Measurements from ENCODE around the gene TFB2M. TPM values are rescaled to one million over a fixed set of nuclear protein-coding genes. Genes with fewer than 3 reads are reported as not detected.
"Not testable (repeated sequence)": the region's sequence is repeated elsewhere in the genome, so short reads cannot be mapped to it uniquely, and the experiment has no call there.

TFB2M gene
- total RNA-seq, 1 donor from 2014 or later, result 16.0 TPM

GRCh38 chr1:246583448-246584185 is 17.6 kb upstream of the TFB2M start:
- DNase-seq (ENCODE audit: low read depth), result peak; percentile 69

DNA sequence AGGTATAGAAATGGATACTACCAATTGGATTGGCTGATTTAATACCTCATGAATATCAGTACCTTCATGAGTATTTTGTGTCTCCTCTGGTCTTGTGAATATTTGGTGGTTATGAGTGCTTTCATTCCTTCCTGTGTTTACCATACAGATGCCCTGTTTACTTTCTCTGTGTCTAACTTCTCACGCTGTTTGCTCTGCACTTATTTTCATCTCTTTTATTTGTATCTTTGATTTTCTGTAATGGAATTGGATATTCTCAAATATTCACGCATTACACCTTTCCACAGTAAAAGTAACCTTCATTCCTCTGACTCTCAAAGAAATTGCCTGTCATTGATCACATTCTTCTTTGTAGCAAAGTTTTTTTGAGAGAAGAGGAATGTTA is 17.0 kb upstream of the TFB2M start:
- DNase-seq (ENCODE audit: low read depth), result no peak

DNA sequence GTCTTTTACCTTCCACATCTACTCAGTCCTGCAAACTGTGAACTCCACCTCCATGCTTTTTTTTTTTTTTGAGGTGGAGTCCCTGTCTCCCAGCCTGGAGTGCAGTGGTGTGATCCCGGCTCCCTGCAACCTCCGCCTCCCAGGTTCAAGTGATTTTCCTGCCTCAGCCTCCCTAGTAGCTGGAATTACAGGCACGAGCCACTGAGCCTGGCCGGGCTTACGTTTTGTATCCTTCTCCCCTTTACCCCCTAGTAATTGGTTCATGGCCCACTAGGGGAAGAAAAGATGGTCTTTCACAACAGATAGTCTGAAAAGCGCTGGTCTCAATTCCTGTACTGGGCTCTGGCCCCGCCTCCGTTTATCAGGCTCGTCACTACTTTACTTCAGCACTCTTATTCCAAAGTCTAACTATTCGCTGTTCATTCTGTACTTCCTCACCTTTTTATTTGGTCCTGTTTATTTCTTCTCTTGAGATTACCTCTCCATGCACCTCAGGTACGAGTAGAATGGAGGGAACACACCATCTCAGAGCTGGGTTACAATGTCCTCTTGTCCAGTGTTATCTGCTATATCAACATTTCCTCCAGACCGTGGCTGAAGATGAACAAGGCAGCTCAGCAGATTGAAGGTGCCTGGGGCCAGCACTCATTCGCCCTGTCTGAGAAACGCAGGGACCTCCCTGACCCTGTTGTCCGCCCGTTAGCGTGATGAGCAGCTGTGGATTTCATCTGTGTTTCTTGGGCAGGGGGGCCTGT is 16.4 kb upstream of the TFB2M start:
- DNase-seq (ENCODE audit: low read depth), result no peak

- DNase-seq (ENCODE audit: low read depth), result no peak
These were observed 14.7 kb upstream of the TFB2M start for GRCh38 chr1:246580497-246581370.

GRCh38 chr1:246579818-246580217 is 13.8 kb upstream of the TFB2M start:
- DNase-seq (ENCODE audit: low read depth), result no peak

- peak; percentile 21 for DNase-seq (ENCODE audit: low read depth)
These were observed 11.7 kb upstream of the TFB2M start for GRCh38 chr1:246577720-246578106.

- no peak for DNase-seq (ENCODE audit: low read depth)
These were observed 11.1 kb upstream of the TFB2M start for GRCh38 chr1:246577082-246577719.

GRCh38 chr1:246576709-246577032 is 10.6 kb upstream of the TFB2M start:
- no peak for DNase-seq (ENCODE audit: low read depth)

GRCh38 chr1:246573491-246573890 is 7.4 kb upstream of the TFB2M start:
- no peak for DNase-seq (ENCODE audit: low read depth)

DNA sequence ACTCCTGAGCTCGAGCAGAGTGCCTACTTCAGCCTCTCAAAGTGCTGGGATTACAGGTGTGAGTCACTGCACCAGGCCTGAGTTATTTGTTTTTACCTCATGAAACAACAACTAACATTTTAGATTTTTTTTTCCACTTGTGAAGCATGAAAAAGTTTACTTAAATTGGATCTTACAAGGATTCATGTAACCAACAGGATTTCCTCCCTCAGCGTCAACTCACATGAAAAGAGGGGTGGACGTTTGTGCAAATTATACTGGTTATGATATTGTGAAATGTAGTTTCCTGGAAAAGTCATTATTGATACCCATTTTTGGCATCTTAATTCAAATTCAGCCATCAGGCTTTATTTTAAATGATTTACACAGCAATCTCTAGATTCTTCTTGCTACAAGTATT is 6.7 kb upstream of the TFB2M start:
- no peak for DNase-seq (ENCODE audit: low read depth)

DNA sequence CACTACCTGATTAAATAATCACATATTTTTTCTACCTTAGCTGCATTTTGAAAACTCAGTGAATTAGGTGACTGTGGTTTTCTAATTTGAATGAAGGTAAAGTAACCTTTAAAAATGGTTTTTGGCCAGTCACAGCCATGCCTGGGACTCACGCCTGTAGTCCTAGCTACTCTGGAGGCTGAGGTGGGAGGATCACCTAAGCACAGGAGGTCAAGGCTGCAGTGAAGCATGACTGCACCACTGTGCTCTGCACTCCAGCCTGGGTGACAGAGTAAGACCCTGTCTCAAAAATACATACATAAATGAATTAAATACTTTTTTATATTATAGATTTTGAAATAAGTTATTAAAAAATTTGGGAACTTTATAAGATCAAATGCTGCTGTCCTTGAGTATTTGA is 5.9 kb upstream of the TFB2M start:
- no peak for DNase-seq (ENCODE audit: low read depth)

GRCh38 chr1:246571309-246571708 is 5.2 kb upstream of the TFB2M start:
- not testable (repeated sequence) for DNase-seq (ENCODE audit: low read depth)

DNA sequence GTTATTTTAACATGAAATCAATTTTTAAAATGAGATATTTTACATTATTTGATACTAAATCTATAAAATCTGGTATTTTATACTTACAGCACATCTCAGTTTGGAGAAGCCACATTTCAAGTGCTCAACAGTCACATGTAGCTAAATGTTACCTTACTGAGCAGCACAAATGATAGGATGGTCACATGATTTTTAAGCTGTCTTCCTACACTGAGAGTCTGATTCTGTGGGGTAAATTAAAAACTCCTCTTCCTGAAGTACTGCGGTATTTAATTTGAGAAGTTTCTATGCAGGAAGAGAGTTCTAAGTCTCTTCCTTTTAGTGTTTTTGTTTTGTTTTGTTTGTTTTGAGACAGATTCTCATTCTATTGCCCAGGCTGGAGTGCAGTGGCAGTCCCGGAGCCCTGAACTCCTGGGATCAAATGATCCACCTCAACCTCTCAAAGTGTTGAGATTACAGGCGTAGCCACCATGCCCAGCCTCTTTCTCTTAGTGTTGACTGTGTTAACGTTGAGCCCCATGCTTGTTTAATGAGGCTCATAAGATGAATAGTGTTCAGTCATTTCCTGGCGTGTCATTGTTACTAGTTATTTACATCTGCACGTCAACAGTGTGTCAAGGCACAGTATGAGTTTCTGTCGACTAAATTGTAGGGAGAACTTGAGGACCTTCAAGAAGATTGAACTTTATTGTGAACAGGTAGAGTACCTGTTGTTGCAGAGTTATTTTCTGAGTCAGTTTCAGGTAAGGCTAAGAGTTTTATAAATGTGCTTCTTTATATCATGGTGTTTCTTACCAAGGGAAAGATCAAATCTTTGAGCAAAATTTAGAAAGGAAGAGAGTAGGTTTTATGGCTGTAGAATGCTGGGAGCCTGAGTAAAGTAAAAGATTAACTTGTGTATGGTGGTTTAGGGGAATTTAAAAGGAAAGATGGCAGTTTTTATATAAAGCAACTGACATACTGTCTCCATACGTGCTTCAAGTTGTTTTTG is 3.5 kb upstream of the TFB2M start:
- no peak for DNase-seq (ENCODE audit: low read depth)

- no peak for DNase-seq (ENCODE audit: low read depth)
These were observed 1.7 kb upstream of the TFB2M start for GRCh38 chr1:246567646-246568235.

GRCh38 chr1:246566813-246567645 is 968 bp upstream of the TFB2M start:
- DNase-seq (ENCODE audit: low read depth), result peak; percentile 51

GRCh38 chr1:246565751-246566127 is 322 bp downstream of the TFB2M start:
- DNase-seq (ENCODE audit: low read depth), result no peak

GRCh38 chr1:246564839-246565750 is 966 bp downstream of the TFB2M start:
- no peak for DNase-seq (ENCODE audit: low read depth)

DNA sequence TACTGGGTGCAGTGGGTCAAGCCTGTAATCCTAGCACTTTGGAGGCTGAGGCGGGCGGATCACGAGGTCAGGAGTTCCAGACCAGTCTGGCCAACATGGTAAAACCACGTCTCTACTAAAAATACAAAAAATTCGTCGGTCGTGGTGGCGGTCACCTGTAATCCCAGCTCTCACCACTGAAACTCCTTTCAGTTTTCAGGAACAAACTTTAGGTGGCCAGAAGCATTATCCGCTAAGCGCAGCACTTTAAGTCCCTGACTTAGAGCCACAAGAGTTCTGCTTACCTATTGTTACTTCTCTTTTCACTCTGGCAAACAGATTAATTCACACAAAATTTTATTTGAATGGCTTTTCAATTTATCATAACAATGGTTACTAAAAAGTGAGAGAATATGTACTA is 5.2 kb downstream of the TFB2M start:
- not testable (repeated sequence) for DNase-seq (ENCODE audit: low read depth)

All from myocyte (in vitro differentiated cells).